Activated CD4-positive, CD25-positive, alpha-beta regulatory T cell treated with anti-CD3 and anti-CD28 coated beads, Interleukin-2, amount 50 U/mL, for 72 hours (primary cell): ENCODE results near the gene DAB2IP.

ENCODE experiments used
- DNase-seq: peaks from one replicate; pipeline ENCODE4 v3.0.0; 2021

Gene DAB2IP

GRCh38 chr9:121823451-121824169 is 172.2 kb downstream of the DAB2IP start:
- no peak for DNase-seq

- no peak for DNase-seq
Observed at GRCh38 chr9:121824651-121825030, 173.2 kb downstream of the DAB2IP start.

GRCh38 chr9:121825031-121825691 is 173.7 kb downstream of the DAB2IP start:
- DNase-seq = peak; percentile 11

GRCh38 chr9:121826711-121827110 is 175.3 kb downstream of the DAB2IP start:
- no peak for DNase-seq

GRCh38 chr9:121827251-121827967 is 176.0 kb downstream of the DAB2IP start:
- DNase-seq = peak; percentile 28

DNA sequence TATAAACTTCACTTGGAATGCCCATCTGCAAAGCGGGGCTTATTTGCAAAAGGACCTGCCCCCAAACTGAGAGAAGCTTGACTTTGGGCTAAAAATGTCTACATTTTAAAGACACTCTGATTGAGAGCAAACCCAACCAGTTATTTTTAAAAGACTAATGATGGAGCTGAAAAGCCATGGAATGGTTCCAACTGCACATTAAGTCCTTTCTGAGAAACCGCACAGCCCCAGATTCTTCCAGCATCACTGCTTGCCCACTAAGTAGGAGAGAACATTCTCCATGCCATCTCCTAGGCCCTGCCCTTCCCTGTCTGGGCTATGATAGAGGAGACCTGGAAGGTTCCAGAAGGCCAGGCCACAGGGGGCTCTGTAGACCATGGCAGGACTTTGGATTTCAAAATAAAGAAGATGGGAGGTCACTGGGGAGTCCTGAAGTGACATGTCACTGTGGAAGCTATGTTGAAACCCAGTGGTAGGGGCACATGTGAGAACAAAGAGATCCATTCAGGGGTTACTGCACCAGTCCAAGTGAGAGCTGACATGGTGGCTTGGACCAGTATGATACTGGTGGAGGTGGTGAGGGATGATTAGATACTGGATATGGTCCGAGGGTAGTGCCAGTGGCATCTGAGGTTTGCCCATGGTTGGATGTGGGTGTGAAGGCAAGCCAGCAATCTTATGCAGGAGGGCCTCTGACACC is 179.2 kb downstream of the DAB2IP start:
- no peak for DNase-seq

GRCh38 chr9:121831869-121832268 is 180.4 kb downstream of the DAB2IP start:
- DNase-seq = no peak

GRCh38 chr9:121833061-121833460 is 181.6 kb downstream of the DAB2IP start:
- no peak for DNase-seq
